ENCODE results near the gene HCN2.
A peak's percentile ranks its signal among the peaks of the same experiment; 100 is the strongest.

The HCN2 gene

DNA sequence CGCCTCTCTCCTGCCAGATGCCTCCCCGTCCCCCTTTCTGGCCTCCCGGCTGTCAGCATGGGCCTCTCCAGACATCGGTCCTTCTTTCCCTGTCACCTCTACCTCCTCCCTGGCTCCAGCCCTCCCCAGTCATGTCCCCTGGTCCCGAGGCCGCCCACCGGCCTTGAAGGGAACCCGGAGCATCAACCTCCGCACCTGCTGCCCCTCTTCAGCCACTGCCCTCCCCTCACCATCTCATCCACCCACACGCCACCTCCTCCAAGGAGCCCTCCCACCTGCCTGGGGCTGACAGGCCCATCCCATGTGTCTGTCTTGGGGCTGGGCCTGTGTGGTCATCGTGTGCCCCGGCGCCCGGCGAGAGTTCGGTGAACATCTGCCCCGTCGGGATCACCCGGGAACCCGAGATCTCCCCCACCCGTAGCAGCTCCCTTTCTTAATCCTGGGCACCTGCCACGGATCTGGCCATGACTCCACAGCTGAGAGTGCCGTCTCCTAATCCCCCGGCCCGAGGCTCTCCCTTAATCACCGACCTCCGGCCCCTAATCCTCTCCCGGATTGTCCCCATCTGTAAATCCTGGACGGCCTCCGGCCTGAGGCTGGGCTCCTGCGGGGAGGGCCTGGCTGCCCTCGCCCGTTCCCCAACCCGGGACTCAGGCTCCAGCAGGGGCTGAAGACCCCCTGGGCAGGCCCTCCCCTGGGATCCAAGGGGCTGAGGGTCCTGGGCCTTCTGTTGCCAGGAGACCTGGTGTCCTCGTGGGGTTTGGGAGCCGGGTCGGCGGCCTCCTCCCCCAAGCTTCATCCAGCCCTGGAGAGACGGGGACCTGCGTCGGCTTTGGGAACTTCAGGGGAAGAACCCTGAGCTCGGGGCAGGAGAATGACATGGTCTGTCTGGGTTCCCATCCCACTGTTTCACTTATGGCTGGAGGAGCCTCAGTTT lies 5.9 kb downstream of the HCN2 start:
- Histone ChIP-seq H3K36me3 (ENCODE audit: control insufficient read depth in 1 of 2, insufficient read depth in 2 of 2, low read depth in 1 of 2, low read length in 2 of 2) (no peaks in the 10 kb centered on the region), H3K79me1 (replicated peaks; ENCODE audit: low read length, poor library complexity, severe bottlenecking) (peaks cover 19% of the 10 kb centered on the region), H2AK5ac (ENCODE audit: low read length, severe bottlenecking) (no peak overlapping the region), H3K4me2 (ENCODE audit: low read length, poor library complexity, severe bottlenecking) (no peak overlapping the region), H3K4ac (ENCODE audit: low read depth in 1 of 2, low read length in 2 of 2) (no peak overlapping the region), H2BK12ac (ENCODE audit: low read length in 2 of 2) (no peak overlapping the region), H2BK120ac (ENCODE audit: low read depth, low read length) (no peak overlapping the region), H3K9me3 (ENCODE audit: control insufficient read depth, low read length) (no peaks in the 10 kb centered on the region), H3K4me3 (ENCODE audit: insufficient read depth in 1 of 2, low read depth in 1 of 2, low read length in 2 of 2) (no peak overlapping the region), H3K23ac (ENCODE audit: low read length in 2 of 2) (no peak overlapping the region), H2BK15ac (ENCODE audit: low read depth, poor library complexity, severe bottlenecking) (no peak overlapping the region), H4K91ac (ENCODE audit: low read length) (no peak overlapping the region), H4K8ac (ENCODE audit: low read length) (no peak overlapping the region), H3K27ac (ENCODE audit: low read length, poor library complexity, severe bottlenecking) (no peak overlapping the region), H3K9ac (ENCODE audit: low read length) (no peak overlapping the region), H2BK5ac (ENCODE audit: low read depth, low read length, poor library complexity, severe bottlenecking) (no peak overlapping the region), H3K4me1 (ENCODE audit: control insufficient read depth, insufficient read depth, low read depth, low read length) (peaks cover 19% of the 10 kb centered on the region), H3K14ac (ENCODE audit: low read length in 2 of 2) (no peak overlapping the region), H3K27me3 (ENCODE audit: control insufficient read depth in 1 of 2, insufficient read depth in 1 of 2, low read length in 2 of 2) (peaks cover 5 to 61% of the 10 kb centered on the region in 2 experiments), H3K18ac (ENCODE audit: low read depth in 1 of 2, low read length in 2 of 2) (no peak overlapping the region), H2AFZ (ENCODE audit: low read depth, low read length) (no peak overlapping the region)
- 85% methylated on average over 42 of the region's 42 CpGs for WGBS
- DNase-seq = no peak

DNA sequence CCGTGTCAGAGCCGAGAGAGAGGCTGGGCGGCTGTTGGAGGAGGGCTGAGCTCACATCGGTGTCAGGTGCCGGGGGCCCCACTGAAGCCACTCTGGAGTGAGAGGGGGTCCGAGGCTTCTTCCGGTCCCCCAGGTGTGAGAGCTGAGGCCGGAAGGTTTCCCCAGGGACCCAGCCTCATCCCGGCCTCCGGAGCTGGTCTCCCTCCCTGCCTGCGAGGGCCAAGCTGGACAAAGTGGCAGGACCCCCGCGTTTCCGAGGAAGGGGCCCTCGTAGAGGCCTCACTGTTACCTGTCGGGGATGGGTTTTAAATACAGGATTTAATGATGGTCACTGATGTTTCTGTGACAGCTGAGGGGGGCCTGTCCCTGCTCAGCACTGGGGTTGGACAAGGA lies 6.6 kb downstream of the HCN2 start:
- H4K8ac ChIP-seq (ENCODE audit: low read length) = no peak overlapping the region
- no peak overlapping the region for H3K23ac ChIP-seq (ENCODE audit: low read length in 2 of 2)
- no peak overlapping the region for H3K4ac ChIP-seq (ENCODE audit: low read depth in 1 of 2, low read length in 2 of 2)
- H4K91ac ChIP-seq (ENCODE audit: low read length) = no peak overlapping the region
- no peak overlapping the region for H3K4me2 ChIP-seq (ENCODE audit: low read length, poor library complexity, severe bottlenecking)
- peaks cover 3 to 56% of the 10 kb centered on the region in 2 experiments for H3K27me3 ChIP-seq (ENCODE audit: control insufficient read depth in 1 of 2, insufficient read depth in 1 of 2, low read length in 2 of 2)
- no peak overlapping the region for H2BK12ac ChIP-seq (ENCODE audit: low read length in 2 of 2)
- H2AFZ ChIP-seq (ENCODE audit: low read depth, low read length) = no peak overlapping the region
- H2BK120ac ChIP-seq (ENCODE audit: low read depth, low read length) = no peak overlapping the region
- H3K9ac ChIP-seq (ENCODE audit: low read length) = no peak overlapping the region
- no peak overlapping the region for H2AK5ac ChIP-seq (ENCODE audit: low read length, severe bottlenecking)
- peaks cover 14% of the 10 kb centered on the region for H3K79me1 ChIP-seq (replicated peaks; ENCODE audit: low read length, poor library complexity, severe bottlenecking)
- no peak overlapping the region for H3K14ac ChIP-seq (ENCODE audit: low read length in 2 of 2)
- H3K27ac ChIP-seq (ENCODE audit: low read length, poor library complexity, severe bottlenecking) = no peak overlapping the region
- peaks cover 12% of the 10 kb centered on the region for H3K4me1 ChIP-seq (ENCODE audit: control insufficient read depth, insufficient read depth, low read depth, low read length)
- no peak overlapping the region for H3K18ac ChIP-seq (ENCODE audit: low read depth in 1 of 2, low read length in 2 of 2)
- 86% methylated on average over 16 of the region's 16 CpGs for WGBS
- no peak for DNase-seq
- no peaks in the 10 kb centered on the region for H3K9me3 ChIP-seq (ENCODE audit: control insufficient read depth, low read length)
- H2BK5ac ChIP-seq (ENCODE audit: low read depth, low read length, poor library complexity, severe bottlenecking) = no peak overlapping the region
- H3K4me3 ChIP-seq (ENCODE audit: insufficient read depth in 1 of 2, low read depth in 1 of 2, low read length in 2 of 2) = no peak overlapping the region
- no peak overlapping the region for H2BK15ac ChIP-seq (ENCODE audit: low read depth, poor library complexity, severe bottlenecking)
- H3K36me3 ChIP-seq (ENCODE audit: control insufficient read depth in 1 of 2, insufficient read depth in 2 of 2, low read depth in 1 of 2, low read length in 2 of 2) = peaks cover 0 to under 1% of the 10 kb centered on the region in 2 experiments

- 75% methylated on average over 18 of the region's 18 CpGs for WGBS
- Histone ChIP-seq H3K79me1 (replicated peaks; ENCODE audit: low read length, poor library complexity, severe bottlenecking) (peaks cover 12% of the 10 kb centered on the region), H3K4me3 (ENCODE audit: insufficient read depth in 1 of 2, low read depth in 1 of 2, low read length in 2 of 2) (no peak overlapping the region), H4K8ac (ENCODE audit: low read length) (no peak overlapping the region), H3K27ac (ENCODE audit: low read length, poor library complexity, severe bottlenecking) (no peak overlapping the region), H2BK5ac (ENCODE audit: low read depth, low read length, poor library complexity, severe bottlenecking) (no peak overlapping the region), H3K4me1 (ENCODE audit: control insufficient read depth, insufficient read depth, low read depth, low read length) (peaks cover 4% of the 10 kb centered on the region), H3K36me3 (ENCODE audit: control insufficient read depth in 1 of 2, insufficient read depth in 2 of 2, low read depth in 1 of 2, low read length in 2 of 2) (peaks cover 0 to 4% of the 10 kb centered on the region in 2 experiments), H3K23ac (ENCODE audit: low read length in 2 of 2) (no peak overlapping the region), H2AFZ (ENCODE audit: low read depth, low read length) (no peak overlapping the region), H2BK120ac (ENCODE audit: low read depth, low read length) (no peak overlapping the region), H2BK12ac (ENCODE audit: low read length in 2 of 2) (no peak overlapping the region), H2AK5ac (ENCODE audit: low read length, severe bottlenecking) (no peak overlapping the region), H2BK15ac (ENCODE audit: low read depth, poor library complexity, severe bottlenecking) (no peak overlapping the region), H4K91ac (ENCODE audit: low read length) (no peak overlapping the region), H3K9me3 (ENCODE audit: control insufficient read depth, low read length) (no peaks in the 10 kb centered on the region), H3K4me2 (ENCODE audit: low read length, poor library complexity, severe bottlenecking) (no peak overlapping the region), H3K9ac (ENCODE audit: low read length) (no peak overlapping the region), H3K18ac (ENCODE audit: low read depth in 1 of 2, low read length in 2 of 2) (no peak overlapping the region), H3K14ac (ENCODE audit: low read length in 2 of 2) (no peak overlapping the region), H3K4ac (ENCODE audit: low read depth in 1 of 2, low read length in 2 of 2) (no peak overlapping the region), H3K27me3 (ENCODE audit: control insufficient read depth in 1 of 2, insufficient read depth in 1 of 2, low read length in 2 of 2) (peaks cover 0 to 45% of the 10 kb centered on the region in 2 experiments)
- no peak for DNase-seq
Measured at GRCh38 chr19:597406-598315, 8.0 kb downstream of the HCN2 start.

DNA sequence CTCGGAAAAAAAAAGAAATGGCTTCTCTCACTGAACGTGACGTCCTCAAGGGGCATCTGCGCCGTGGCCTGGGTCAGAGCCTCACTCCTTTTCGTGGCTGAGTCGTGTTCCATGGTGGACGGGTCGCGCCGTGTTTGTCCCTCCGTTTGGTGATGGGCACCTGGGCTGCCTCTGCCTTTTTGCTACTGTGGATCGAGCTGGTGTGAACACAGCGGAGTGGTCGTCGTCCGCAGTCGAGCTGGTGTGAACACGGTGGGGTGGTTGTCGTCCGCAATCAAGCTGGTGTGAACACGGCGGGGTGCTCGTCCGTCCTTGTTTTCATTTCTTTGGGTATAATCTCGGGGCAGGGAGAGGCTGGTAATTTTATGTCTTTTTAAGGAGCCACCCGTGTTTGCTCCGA lies 11.6 kb downstream of the HCN2 start:
- no peaks in the 10 kb centered on the region for H3K4me1 ChIP-seq (ENCODE audit: control insufficient read depth, insufficient read depth, low read depth, low read length)
- no peak for DNase-seq
- no peak overlapping the region for H4K91ac ChIP-seq (ENCODE audit: low read length)
- H3K4me3 ChIP-seq (ENCODE audit: insufficient read depth in 1 of 2, low read depth in 1 of 2, low read length in 2 of 2) = no peak overlapping the region
- H2BK120ac ChIP-seq (ENCODE audit: low read depth, low read length) = no peak overlapping the region
- peak overlapping the region in 1 of 2 experiments; percentile 88 for H3K14ac ChIP-seq (ENCODE audit: low read length in 2 of 2)
- H2BK15ac ChIP-seq (ENCODE audit: low read depth, poor library complexity, severe bottlenecking) = no peak overlapping the region
- H2BK12ac ChIP-seq (ENCODE audit: low read length in 2 of 2) = no peak overlapping the region
- H3K23ac ChIP-seq (ENCODE audit: low read length in 2 of 2) = no peak overlapping the region
- H3K27ac ChIP-seq (ENCODE audit: low read length, poor library complexity, severe bottlenecking) = no peak overlapping the region
- H2AK5ac ChIP-seq (ENCODE audit: low read length, severe bottlenecking) = no peak overlapping the region
- no peak overlapping the region for H4K8ac ChIP-seq (ENCODE audit: low read length)
- peaks cover 0 to 4% of the 10 kb centered on the region in 2 experiments for H3K36me3 ChIP-seq (ENCODE audit: control insufficient read depth in 1 of 2, insufficient read depth in 2 of 2, low read depth in 1 of 2, low read length in 2 of 2)
- peaks cover 0 to 14% of the 10 kb centered on the region in 2 experiments for H3K27me3 ChIP-seq (ENCODE audit: control insufficient read depth in 1 of 2, insufficient read depth in 1 of 2, low read length in 2 of 2)
- no peak overlapping the region for H3K18ac ChIP-seq (ENCODE audit: low read depth in 1 of 2, low read length in 2 of 2)
- no peak overlapping the region for H3K4me2 ChIP-seq (ENCODE audit: low read length, poor library complexity, severe bottlenecking)
- WGBS = 91% methylated on average over 28 of the region's 28 CpGs
- H2BK5ac ChIP-seq (ENCODE audit: low read depth, low read length, poor library complexity, severe bottlenecking) = no peak overlapping the region
- H2AFZ ChIP-seq (ENCODE audit: low read depth, low read length) = no peak overlapping the region
- no peaks in the 10 kb centered on the region for H3K9me3 ChIP-seq (ENCODE audit: control insufficient read depth, low read length)
- no peak overlapping the region for H3K4ac ChIP-seq (ENCODE audit: low read depth in 1 of 2, low read length in 2 of 2)
- H3K9ac ChIP-seq (ENCODE audit: low read length) = no peak overlapping the region
- peaks cover 9% of the 10 kb centered on the region for H3K79me1 ChIP-seq (replicated peaks; ENCODE audit: low read length, poor library complexity, severe bottlenecking)

All from mesenchymal stem cell (in vitro differentiated cells and primary cell).